GM18526 (cell line): Measurements from ENCODE around the gene KRTAP12-3.
"Not testable (repeated sequence)": the region's sequence is repeated elsewhere in the genome, so short reads cannot be mapped to it uniquely, and the experiment has no call there.

Source experiments
- POLR2A ChIP-seq: IDR thresholded peaks from 3 replicates; pipeline ENCODE4 v1.6.1; 2011; ENCODE audit not compliant: insufficient read length; ENCODE audit errors: extremely low read depth

The KRTAP12-3 gene

DNA sequence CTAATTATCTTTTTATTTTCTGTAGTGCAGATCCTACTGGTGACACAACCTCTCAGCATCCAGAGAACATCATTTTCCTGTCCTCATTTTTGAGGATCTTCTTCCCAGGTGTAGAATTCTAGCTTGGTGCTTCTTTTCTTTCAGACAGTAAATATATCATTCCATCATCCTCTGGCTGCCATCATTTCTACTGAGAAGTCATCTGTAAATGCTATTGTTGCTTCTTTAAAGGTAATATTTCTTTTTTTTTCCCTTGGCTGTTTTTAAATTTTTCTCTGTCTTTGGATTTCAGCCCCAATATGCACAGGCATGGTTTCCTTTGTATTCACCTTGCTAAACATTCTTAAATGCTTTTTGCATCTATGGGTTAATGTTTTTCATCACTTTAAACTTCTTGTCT lies 34.2 kb upstream of the KRTAP12-3 start:
- TF ChIP-seq POLR2A = no peak

DNA sequence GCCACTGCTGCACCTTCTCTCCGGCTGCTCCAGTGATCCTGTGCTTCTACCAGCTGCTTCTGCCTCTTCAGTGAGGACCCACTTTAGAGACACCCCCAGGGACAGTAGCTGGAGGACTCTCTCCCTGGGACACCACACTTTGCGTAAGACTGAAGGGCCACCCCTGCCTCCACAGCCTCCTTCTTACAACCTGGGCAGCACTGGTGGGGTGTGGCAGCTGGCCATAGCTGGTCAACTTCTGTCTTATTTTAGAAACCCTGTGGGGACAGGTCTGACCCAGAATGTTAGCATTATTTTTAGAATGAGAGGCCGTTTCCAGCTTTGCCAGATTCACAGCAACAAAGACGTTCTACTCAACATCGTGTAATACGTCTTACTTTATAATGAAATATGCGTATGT lies 32.0 kb upstream of the KRTAP12-3 start:
- TF ChIP-seq POLR2A = no peak

DNA sequence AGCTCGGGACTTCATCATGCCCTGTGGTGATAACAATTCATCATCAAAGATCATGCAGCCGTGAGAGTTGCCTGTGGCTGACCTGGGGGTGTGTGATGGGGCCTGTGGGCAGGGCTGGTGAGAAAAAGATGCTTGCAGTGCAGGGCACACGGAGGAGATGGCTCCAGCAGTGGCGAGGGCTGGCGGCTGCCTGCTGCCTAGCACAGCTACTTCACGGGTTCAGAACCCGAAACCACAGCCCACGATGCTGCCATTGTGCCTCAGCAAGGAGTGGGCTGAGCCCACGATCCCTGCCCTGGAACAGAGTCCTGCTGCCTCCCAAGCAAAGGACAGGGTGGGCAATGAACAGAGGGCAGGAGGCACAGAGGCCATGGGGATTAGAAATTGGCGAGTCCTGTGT lies 31.5 kb upstream of the KRTAP12-3 start:
- no peak for TF ChIP-seq POLR2A

DNA sequence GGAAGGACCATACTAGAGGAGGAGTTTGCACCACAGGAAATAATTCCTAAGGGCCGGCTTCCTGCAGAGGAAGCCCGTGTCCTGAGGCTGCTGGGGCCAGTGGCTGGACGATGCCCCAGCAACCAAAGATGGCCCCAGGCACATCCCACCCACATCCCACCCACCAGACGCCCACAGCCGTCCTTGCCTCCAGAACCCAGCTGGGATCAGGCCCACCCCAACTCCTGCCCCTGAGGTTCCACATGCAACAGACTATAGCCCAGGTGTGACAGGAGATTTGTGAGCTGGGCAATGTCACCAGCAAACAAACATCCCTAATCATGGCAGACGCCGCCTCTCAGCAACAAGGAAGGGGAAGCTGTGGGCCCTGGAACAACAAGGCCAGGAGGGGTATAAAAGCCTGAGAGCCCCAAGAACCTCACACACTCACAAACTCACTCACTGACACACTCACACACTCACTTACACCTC lies 31.0 kb upstream of the KRTAP12-3 start, which contains the start of gene KRTAP10-9:
Gene KRTAP10-9 (plus strand): TSS at position 421 of the 471 bp plus-strand sequence. CDS start 79 bp downstream, outside the sequence.
- no peak for TF ChIP-seq POLR2A

DNA sequence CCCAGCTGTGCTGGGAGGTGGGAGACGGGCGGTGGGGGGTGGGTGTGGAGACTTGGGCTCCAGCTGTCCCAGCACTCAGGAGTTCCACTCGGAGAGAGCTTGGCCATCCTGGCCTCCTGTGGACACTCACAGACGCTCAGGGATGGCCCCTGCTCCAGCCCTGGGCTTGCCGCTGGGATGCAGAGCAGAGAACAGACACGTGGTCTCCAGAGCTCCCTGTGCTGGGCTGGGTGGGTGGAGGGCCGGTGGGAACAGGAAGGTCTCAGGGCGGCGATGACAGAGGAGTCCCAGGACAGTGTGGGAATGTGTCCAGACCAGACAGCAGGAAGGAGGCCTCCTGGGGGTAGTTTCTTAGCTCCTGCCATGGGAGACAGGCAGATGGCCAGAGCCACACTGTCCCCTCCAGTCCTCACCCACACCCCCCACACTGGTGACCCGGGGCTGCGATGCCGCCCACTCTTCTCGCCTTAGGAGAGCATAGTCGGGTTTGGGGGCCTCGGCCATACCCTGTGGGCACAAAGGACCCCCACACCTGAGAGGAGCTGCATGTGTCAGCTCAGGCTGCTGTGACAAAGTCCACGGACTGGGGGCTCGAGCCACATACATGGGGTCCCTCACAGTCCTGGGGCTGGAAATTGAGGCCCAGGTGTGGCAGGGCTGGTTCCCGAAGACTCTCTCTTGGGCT lies 28.9 kb upstream of the KRTAP12-3 start:
- no peak for TF ChIP-seq POLR2A

DNA sequence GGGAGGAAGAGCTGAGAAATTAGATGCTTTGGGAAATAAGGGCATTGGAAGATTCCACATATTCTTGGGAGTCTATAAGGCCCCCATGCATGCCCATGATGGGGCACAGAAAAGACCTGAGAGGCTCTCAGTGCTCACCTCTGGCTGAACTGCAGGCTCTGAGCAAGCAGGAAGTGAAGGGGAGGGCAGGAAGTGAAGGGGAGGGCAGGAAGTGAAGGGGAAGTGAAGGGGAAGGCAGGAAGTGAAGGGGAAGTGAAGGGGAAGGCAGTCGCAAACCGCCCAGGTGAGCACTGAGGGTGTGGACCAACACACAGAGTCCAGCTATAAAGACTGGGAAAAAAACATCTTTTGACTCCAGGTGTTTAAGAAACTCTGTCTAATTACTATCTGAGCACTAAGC lies 27.3 kb upstream of the KRTAP12-3 start:
- TF ChIP-seq POLR2A = no peak

DNA sequence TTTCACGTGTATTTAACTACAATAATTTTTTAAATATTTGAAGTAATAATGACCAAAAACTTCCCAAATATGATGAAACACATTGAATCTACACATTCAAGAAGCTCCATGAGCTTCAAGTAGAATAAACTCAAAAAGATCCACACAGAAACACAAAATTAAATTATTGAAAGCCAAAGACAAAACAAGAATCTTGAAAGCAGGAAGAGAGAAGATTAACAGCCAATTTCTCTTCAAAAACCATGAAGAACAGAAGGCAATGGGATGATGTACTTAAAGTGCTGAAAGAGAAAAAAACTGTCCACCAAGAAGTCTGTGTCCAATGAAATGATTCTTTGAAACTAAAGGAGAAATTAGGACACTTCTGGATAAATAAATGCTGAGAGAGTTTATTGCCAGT lies 25.7 kb upstream of the KRTAP12-3 start:
- no peak for TF ChIP-seq POLR2A

DNA sequence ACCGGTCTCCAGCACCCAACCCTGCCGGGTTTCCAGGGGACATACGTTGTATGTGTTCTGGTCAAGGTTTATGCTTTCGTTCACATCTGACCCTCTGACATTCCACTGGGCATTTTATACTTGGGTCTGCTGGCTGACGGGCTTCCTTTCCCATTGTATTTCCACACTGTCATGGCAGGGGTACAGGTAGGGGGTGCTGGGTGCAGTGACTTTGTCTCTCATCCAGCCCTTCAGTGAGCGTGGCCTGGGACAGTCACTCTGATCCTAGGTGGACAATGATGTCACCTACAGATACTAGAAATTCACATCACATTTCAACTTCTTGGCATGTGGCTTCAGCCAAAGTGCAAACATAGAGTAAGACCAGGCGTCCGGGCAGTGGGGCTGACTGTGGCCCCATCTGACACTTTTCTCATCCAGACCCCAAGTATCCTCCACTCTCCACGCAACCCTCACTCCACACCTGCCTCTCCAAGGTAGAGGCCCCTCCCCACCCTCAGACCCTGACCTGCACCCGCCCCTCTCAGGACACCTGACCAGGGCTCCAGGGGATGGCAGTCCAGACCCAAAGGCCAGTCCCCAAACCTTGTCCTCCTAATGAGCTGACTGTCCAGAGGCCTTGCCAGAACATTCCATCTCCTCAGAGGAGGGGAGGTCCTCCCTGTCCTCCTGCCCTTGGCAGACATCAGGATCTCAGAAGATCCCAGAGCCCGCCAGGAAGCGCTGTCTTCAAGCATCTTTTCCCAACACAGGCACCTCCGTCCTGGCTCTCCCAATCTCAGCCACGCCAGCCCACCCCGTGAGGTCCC lies 21.3 kb upstream of the KRTAP12-3 start:
- no peak for TF ChIP-seq POLR2A

DNA sequence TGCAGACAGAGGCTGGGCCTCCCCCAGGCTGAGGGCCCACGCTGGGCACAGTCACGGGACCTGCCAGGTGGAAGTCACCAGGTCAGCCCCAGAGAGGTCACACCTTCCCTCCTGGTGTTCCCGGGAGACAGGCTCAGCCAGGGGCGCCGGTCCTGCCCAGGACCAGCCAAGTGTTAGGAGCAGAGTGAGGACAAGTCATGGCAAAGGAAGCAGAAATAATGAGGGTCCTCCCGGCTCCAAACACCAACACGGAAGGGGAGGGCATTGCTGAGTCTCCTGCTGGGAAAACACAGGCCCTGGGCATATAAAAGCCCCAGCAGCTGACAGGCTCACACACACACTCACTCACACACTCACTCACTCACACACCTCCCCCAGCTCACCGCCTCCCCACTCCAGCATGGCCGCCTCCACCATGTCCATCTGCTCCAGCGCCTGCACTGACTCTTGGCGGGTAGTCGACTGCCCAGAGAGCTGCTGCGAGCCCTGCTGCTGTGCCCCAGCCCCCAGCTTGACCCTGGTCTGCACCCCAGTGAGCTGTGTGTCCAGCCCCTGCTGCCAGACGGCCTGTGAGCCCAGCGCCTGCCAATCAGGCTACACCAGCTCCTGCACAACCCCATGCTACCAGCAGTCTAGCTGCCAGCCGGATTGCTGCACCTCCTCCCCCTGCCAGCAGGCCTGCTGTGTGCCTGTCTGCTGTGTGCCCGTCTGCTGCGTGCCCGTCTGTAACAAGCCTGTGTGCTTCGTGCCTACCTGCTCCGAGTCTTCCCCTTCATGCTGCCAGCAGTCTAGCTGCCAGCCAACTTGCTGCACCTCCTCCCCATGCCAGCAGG lies 20.5 kb upstream of the KRTAP12-3 start, which contains the start of gene KRTAP10-10:
Gene KRTAP10-10 (plus strand): TSS at position 339 of the 833 bp plus-strand sequence. CDS start 62 bp downstream, at position 401.
- TF ChIP-seq POLR2A = no peak

DNA sequence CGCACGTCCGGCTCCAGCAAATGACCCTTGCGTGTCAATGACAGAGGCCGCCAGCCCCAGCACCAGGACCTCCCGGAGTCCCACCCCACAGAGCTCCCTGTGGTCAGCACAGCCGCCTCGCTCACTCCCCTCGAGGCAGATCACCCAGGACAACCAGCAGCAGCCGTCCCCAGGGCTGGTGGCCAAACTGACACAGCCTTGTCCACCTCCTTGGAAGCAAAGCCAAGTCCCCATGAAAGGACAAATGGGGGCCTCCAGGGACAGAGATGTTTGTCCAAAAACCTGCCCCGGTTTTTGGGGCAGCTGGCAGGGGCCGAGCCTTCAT lies 18.4 kb upstream of the KRTAP12-3 start:
- TF ChIP-seq POLR2A = no peak

DNA sequence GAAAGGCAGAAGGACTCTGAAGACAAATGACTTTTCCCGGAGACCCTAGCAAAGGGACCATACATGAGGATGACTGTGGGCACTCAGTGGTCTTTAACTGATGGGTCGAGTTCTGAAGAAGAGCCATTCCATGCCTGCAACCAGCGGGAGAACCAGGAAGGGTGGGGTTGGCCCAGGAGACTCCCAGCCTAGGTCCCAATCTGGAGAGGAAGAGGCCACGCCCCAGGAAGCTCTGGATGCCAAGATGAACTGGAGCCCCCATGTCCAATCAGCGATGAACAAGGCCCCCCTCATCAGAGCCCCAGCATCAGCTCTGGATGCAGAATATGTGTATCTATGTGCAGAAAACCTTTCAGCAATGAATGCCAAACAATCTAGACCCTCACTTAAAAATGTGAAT lies 17.0 kb upstream of the KRTAP12-3 start:
- TF ChIP-seq POLR2A = no peak

DNA sequence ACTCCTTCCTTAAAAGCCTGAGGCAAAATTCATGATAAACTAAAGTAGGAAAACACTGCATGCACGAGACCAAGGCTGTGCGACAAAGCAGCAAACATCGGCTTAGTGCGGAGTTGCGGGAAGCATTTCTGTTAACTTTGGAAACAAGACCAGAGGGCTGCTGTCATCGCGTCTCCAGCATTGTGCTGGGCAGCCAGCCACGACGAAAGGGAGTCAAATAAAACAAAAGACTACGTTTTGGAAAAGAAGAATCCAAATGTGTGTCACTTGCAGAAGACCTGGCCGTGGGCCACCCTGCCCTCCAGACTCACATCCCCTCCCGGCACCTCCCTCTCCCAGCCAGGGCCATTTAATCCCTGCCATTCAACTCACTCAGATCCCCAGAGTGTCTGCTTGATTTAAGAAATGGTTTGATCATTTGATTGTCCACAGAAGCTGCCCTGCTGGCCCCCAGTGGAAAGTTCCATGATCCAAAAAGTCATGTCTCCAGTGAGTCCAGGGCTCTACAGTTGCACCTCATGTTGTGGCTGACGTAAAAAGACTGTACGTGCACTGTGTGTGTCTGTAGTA lies 13.9 kb upstream of the KRTAP12-3 start:
- TF ChIP-seq POLR2A = no peak

DNA sequence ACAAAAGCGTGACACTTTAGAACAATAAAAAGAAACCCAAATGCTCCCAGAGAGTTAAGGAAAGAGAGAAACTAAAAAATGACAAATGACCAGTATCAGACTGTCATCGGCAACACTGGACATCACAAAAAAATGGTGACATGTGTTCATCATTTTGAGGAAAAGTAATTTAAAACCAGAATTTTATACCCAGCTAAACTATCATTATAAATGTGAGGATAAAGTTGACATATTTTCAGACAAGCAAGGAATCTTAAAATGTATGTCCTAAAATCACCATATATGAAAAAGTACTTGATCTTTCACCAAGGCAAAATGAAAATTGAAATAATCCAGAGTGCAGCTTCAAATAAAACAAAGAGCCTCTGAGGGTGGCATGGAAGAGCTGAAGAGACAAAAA lies 12.9 kb upstream of the KRTAP12-3 start:
- no peak for TF ChIP-seq POLR2A

DNA sequence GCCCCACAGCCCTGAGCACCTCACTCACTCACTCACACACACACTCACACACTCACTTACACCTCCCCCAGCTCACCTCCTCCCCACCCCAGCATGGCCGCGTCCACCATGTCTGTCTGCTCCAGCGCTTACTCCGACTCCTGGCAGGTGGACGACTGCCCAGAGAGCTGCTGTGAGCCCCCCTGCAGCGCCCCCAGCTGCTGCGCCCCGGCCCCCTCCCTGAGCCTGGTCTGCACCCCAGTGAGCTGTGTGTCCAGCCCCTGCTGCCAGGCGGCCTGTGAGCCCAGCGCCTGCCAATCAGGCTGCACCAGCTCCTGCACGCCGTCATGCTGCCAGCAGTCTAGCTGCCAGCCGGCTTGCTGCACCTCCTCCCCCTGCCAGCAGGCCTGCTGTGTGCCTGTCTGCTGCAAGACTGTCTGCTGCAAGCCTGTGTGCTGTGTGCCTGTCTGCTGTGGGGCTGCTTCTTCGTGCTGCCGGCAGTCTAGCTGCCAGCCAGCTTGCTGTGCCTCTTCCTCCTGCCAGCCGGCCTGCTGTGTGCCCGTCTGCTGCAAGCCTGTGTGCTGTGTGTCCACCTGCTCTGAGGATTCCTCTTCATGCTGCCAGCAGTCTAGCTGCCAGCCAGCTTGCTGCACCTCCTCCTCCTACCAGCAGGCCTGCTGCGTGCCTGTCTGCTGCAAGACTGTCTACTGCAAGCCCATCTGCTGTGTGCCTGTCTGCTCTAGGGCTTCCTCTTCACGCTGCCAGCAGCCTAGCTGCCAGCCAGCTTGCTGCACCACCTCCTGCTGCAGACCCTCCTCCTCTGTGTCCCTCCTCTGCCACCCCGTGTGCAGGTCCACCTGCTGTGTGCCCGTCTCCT lies 11.1 kb upstream of the KRTAP12-3 start, which contains the start of gene KRTAP10-11:
Gene KRTAP10-11 (plus strand): TSS at position 49 of the 856 bp plus-strand sequence. CDS start 45 bp downstream, at position 94.
- TF ChIP-seq POLR2A = not testable (repeated sequence)
